GM12892 (cell line): ENCODE data around the gene PEX26.

Experiments used
- POLR2A ChIP-seq: IDR thresholded peaks from 2 replicates; pipeline ENCODE4 v1.6.1; 2011; ENCODE audit warnings: low read depth, low read length, control low read depth
- POLR2AphosphoS5 ChIP-seq: IDR thresholded peaks from 2 replicates; pipeline ENCODE4 v1.6.1; 2011; ENCODE audit warnings: low read depth, low read length, control low read depth
- TAF1 ChIP-seq: IDR thresholded peaks from 2 replicates; pipeline ENCODE4 v1.6.1; 2011; ENCODE audit warnings: low read depth, mild to moderate bottlenecking, control low read depth, low read length, borderline replicate concordance

DNA sequence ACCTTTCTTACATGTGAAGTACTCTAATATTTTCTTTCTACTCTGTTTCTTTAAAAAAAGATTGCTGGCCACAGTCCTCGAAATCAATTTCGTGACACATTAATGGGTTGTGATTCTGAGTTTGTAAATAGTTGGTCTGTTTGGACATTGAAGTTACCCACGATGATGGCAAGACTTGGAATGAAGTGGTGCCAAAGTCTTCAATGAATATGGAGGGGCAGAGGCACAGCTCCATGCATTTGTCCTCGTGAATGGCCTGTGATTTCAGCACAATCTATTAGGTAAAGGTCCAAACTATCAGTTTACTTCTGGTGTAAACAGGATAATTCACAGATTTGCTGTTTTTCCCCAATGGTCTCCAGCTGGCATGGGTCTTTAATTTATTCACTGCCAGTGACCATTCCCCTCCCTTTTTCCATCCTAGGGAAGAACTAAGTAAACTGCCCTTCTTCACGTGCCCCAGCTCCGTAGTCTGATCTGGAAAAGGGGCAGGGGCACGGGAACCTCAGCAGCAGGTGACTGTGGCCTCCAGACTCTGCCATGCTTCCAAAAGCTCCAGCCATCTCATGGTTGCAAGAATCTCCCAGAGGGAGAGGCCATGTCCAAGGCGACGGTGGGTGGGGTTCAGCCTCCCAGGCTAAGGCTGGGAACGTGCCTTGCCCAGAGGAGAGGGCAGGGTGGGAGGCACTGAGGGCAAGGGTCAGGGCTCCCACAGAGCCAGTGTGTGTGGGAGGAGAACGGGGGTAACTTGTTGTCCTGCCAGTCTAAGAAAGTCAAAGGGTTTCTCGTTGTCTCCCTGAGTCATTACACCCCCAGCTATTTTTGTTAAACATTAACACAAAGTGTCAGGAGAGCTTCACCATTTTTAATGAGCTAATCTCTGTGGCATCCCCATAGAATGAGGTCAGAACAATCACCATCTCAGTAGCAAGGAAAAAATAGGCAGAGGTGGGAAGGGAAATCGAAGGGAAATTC is 16.9 kb upstream of the PEX26 start:
- no peak for TF ChIP-seq POLR2A
- TF ChIP-seq POLR2AphosphoS5 = no peak
- TF ChIP-seq TAF1 = no peak
